Measurements from ENCODE around the gene CNTNAP5. TPM values are rescaled to one million over a fixed set of nuclear protein-coding genes. Genes with fewer than 3 reads are reported as not detected.

CNTNAP5 gene
- total RNA-seq, 4 donors from 2014 or later: 0.20 to 1.4 (median 0.68) TPM; not detected in 1

DNA sequence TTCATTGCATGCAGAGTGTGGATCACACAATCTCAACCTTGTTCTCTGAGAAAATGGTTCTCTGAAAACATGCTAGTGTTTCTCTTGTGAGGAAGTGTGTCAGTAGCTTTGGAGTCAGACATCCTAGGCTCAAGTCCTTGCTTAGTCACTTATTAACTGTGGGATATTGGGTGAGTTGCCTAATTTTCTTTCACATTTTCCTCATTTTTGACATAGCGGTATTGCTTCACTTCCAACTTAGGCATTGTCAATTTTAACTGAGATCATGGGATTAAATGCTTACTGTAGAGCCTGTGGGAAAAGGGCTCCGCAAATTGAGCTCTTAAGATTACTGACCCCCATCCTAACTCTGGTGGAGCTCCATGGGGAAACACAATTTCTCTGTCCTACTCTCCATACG, 622.2 kb downstream of the CNTNAP5 start:
- no peaks in the 10 kb centered on the region for H3K4me1 ChIP-seq
- intact Hi-C loops (cut with DNase I; ENCODE audit: low total_unique reads): no loop called here
- H3K4me3 ChIP-seq: no peak overlapping the region
- no peak overlapping the region for H3K27ac ChIP-seq
- no peaks in the 10 kb centered on the region for H3K27me3 ChIP-seq
- WGBS, 2 donors (ENCODE audit: low coverage in 1 of 2): 88 to 100% methylated on average over 1 to 3 of the region's 3 CpGs
- H3K9me3 ChIP-seq: no peaks in the 10 kb centered on the region
- TF ChIP-seq POLR2A (IDR thresholded peaks at IDR 0.05) (no peak), EP300 (IDR thresholded peaks at IDR 0.05; ENCODE audit: low read depth) (no peak), POLR2AphosphoS5 (IDR thresholded peaks at IDR 0.05) (no peak), CTCF (IDR thresholded peaks at IDR 0.05) (no peak)
- no peaks in the 10 kb centered on the region for H3K36me3 ChIP-seq
- no peak for DNase-seq
- in situ Hi-C loops (cut with MboI; ENCODE audit: low pct_ligation_motif_present in 1 of 4, low pct_unique_long_range_greater_than_20kb in 1 of 4, low sequenced_read_pairs in 3 of 4): no loop called here

DNA sequence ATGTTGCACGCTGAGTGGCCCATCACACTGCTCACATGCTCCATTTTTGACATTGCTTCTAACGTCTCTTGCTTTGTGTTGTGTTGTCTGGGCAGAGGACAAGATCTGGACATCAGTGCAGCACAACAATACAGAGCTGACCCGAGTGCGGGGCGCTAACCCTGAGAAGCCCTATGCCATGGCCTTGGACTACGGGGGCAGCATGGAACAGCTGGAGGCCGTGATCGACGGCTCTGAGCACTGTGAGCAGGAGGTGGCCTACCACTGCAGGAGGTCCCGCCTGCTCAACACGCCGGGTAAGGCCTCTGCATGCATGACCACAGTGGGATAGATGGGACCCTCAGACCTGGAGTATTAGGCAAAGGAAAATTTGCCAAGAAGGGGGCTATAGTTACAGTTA, 622.6 kb downstream of the CNTNAP5 start:
- 91% methylated on average over 12 of the region's 12 CpGs; no CpG with 5 or more reads in 1 of the 2 donors for WGBS, 2 donors (ENCODE audit: low coverage in 1 of 2)
- Histone ChIP-seq H3K9me3 (no peaks in the 10 kb centered on the region), H3K4me3 (no peak overlapping the region), H3K4me1 (no peaks in the 10 kb centered on the region), H3K36me3 (no peaks in the 10 kb centered on the region), H3K27ac (no peak overlapping the region), H3K27me3 (no peaks in the 10 kb centered on the region)
- no peak for TF ChIP-seq POLR2AphosphoS5 (IDR thresholded peaks at IDR 0.05)
- TF ChIP-seq POLR2A (IDR thresholded peaks at IDR 0.05): no peak
- no peak for TF ChIP-seq EP300 (IDR thresholded peaks at IDR 0.05; ENCODE audit: low read depth)
- no peak for TF ChIP-seq CTCF (IDR thresholded peaks at IDR 0.05)
- DNase-seq: no peak
- intact Hi-C loops (cut with DNase I; ENCODE audit: low total_unique reads) (no loop called here), in situ Hi-C loops (cut with MboI; ENCODE audit: low pct_ligation_motif_present in 1 of 4, low pct_unique_long_range_greater_than_20kb in 1 of 4, low sequenced_read_pairs in 3 of 4) (no loop called here)

GRCh38 chr2:124649001-124649400, 623.9 kb downstream of the CNTNAP5 start:
- Histone ChIP-seq H3K4me3 (no peak overlapping the region), H3K9me3 (no peaks in the 10 kb centered on the region)
- in situ Hi-C loops (cut with MboI; ENCODE audit: low pct_ligation_motif_present in 1 of 4, low pct_unique_long_range_greater_than_20kb in 1 of 4, low sequenced_read_pairs in 3 of 4): no loop called here

GRCh38 chr2:124652099-124652498, 627.0 kb downstream of the CNTNAP5 start:
- intact Hi-C loops (cut with DNase I; ENCODE audit: low total_unique reads) (no loop called here), in situ Hi-C loops (cut with MboI; ENCODE audit: low pct_ligation_motif_present in 1 of 4, low pct_unique_long_range_greater_than_20kb in 1 of 4, low sequenced_read_pairs in 3 of 4) (no loop called here)
- H3K4me3 ChIP-seq: no peak overlapping the region
- 74 to 83% methylated on average over 1 of the region's 1 CpG for WGBS, 2 donors (ENCODE audit: low coverage in 1 of 2)
- no peaks in the 10 kb centered on the region for H3K36me3 ChIP-seq
- no peaks in the 10 kb centered on the region for H3K4me1 ChIP-seq
- DNase-seq: no peak
- H3K9me3 ChIP-seq: no peaks in the 10 kb centered on the region
- H3K27ac ChIP-seq: no peak overlapping the region
- no peak for TF ChIP-seq POLR2A (IDR thresholded peaks at IDR 0.05)
- H3K27me3 ChIP-seq: no peaks in the 10 kb centered on the region

More at GRCh38 chr2:124649001-124649400, 623.9 kb downstream of the CNTNAP5 start:
- no peaks in the 10 kb centered on the region for H3K36me3 ChIP-seq
- DNase-seq: no peak
- no peak overlapping the region for H3K27ac ChIP-seq
- 73 to 77% methylated on average over 4 to 6 of the region's 6 CpGs for WGBS, 2 donors (ENCODE audit: low coverage in 1 of 2)
- intact Hi-C loops (cut with DNase I; ENCODE audit: low total_unique reads): no loop called here
- no peaks in the 10 kb centered on the region for H3K27me3 ChIP-seq
- TF ChIP-seq EP300 (IDR thresholded peaks at IDR 0.05; ENCODE audit: low read depth): no peak
- no peak for TF ChIP-seq POLR2AphosphoS5 (IDR thresholded peaks at IDR 0.05)
- TF ChIP-seq CTCF (IDR thresholded peaks at IDR 0.05): no peak
- no peak for TF ChIP-seq POLR2A (IDR thresholded peaks at IDR 0.05)
- no peaks in the 10 kb centered on the region for H3K4me1 ChIP-seq

DNA sequence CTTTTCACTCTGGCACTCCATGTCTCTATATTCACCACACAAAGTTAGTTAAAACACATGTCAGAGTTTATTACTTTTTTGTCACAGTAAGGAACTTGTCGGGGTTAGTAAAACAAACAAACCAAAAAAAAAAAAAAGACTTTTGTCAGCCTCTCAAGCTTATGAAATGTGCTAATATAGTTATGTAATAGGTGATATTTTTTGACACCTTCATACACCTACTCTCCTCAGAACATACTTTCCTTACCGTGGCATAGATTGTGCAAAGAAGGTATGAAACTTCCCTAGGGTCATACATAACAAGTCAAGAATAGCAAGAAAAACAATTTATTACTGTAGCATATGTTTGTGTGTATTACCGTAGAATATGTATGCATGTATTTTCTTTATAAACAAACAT, 633.3 kb downstream of the CNTNAP5 start:
- WGBS, 2 donors (ENCODE audit: low coverage in 1 of 2): 62 to 65% methylated on average over 3 of the region's 3 CpGs
- no peak for DNase-seq
- no peaks in the 10 kb centered on the region for H3K27me3 ChIP-seq
- intact Hi-C loops (cut with DNase I; ENCODE audit: low total_unique reads): no loop called here
- H3K4me3 ChIP-seq: no peak overlapping the region
- no peaks in the 10 kb centered on the region for H3K4me1 ChIP-seq
- no peak overlapping the region for H3K27ac ChIP-seq
- in situ Hi-C loops (cut with MboI; ENCODE audit: low pct_ligation_motif_present in 1 of 4, low pct_unique_long_range_greater_than_20kb in 1 of 4, low sequenced_read_pairs in 3 of 4): no loop called here
- H3K9me3 ChIP-seq: no peaks in the 10 kb centered on the region
- TF ChIP-seq POLR2A (IDR thresholded peaks at IDR 0.05) (no peak), POLR2AphosphoS5 (IDR thresholded peaks at IDR 0.05) (no peak), EP300 (IDR thresholded peaks at IDR 0.05; ENCODE audit: low read depth) (no peak), CTCF (IDR thresholded peaks at IDR 0.05) (no peak)
- no peaks in the 10 kb centered on the region for H3K36me3 ChIP-seq
